Epithelial cell of esophagus (primary cell): ENCODE results near the gene KATNB1.

ENCODE experiments used
- DNase-seq: peaks from one replicate; pipeline ENCODE4 v3.0.0; 2010; ENCODE audit warnings: low read depth
- H3K4me3 ChIP-seq: 2 replicates; pipeline ENCODE4 v1.5.1; 2011; ENCODE audit warnings: mild to moderate bottlenecking, low read length, control low read depth
- CTCF ChIP-seq: IDR thresholded peaks from 2 replicates; pipeline ENCODE4 v1.5.1; 2011; ENCODE audit warnings: low read depth, mild to moderate bottlenecking, low read length, control low read depth, inconsistent platforms; ENCODE audit not compliant: insufficient read depth; ENCODE audit errors: missing control alignments

Gene KATNB1

GRCh38 chr16:57799600-57800199, 64.1 kb downstream of the KATNB1 start:
- no peak overlapping the region for H3K4me3 ChIP-seq
- no peak for TF ChIP-seq CTCF
- no peak for DNase-seq

- DNase-seq = no peak
- no peak overlapping the region for H3K4me3 ChIP-seq
- TF ChIP-seq CTCF = no peak
These were observed 64.9 kb downstream of the KATNB1 start for GRCh38 chr16:57800200-57801097.

- DNase-seq = peak; percentile 61
- TF ChIP-seq CTCF = peak; percentile 9
- peak overlapping the region; percentile 56 for H3K4me3 ChIP-seq
These were observed 65.7 kb downstream of the KATNB1 start for GRCh38 chr16:57801098-57801808.

GRCh38 chr16:57801809-57802340, 66.3 kb downstream of the KATNB1 start:
- H3K4me3 ChIP-seq = peak overlapping the region; percentile 56
- no peak for TF ChIP-seq CTCF
- DNase-seq = no peak

GRCh38 chr16:57802341-57803133, 67.0 kb downstream of the KATNB1 start, which contains the start of gene KIFC3:
KIFC3 (minus strand) TSS chr16:57802491; CDS start chr16:57798243, 4,248 bp downstream.
- TF ChIP-seq CTCF = no peak
- DNase-seq = peak; percentile 69
- peak within 1 kb of the TSS; percentile 56 for H3K4me3 ChIP-seq
